Glutamatergic neuron (in vitro differentiated cells): ENCODE data around the gene JAKMIP2. TPM values are rescaled to one million over a fixed set of nuclear protein-coding genes. Genes with fewer than 3 reads are reported as not detected.

Source experiments
- DNase-seq: peaks from one replicate; pipeline ENCODE4 v3.0.0; 2022
- H3K27ac Mint-ChIP-seq: one replicate; pipeline ENCODE4 v1.8.0; 2020; ENCODE audit warnings: mild to moderate bottlenecking, mixed read lengths, inconsistent platforms; ENCODE audit not compliant: unreplicated experiment
- H3K27me3 Mint-ChIP-seq: one replicate; pipeline ENCODE4 v1.8.0; 2020; ENCODE audit warnings: mild to moderate bottlenecking, moderate library complexity, mixed read lengths, inconsistent platforms; ENCODE audit not compliant: unreplicated experiment
- H3K36me3 Mint-ChIP-seq: one replicate; pipeline ENCODE4 v1.8.0; 2020; ENCODE audit warnings: mild to moderate bottlenecking, mixed read lengths, inconsistent platforms; ENCODE audit not compliant: unreplicated experiment
- H3K4me1 Mint-ChIP-seq: one replicate; pipeline ENCODE4 v1.8.0; 2020; ENCODE audit warnings: mild to moderate bottlenecking, low read depth, mixed read lengths, inconsistent platforms; ENCODE audit not compliant: unreplicated experiment
- H3K4me3 Mint-ChIP-seq: one replicate; pipeline ENCODE4 v1.8.0; 2020; ENCODE audit warnings: mild to moderate bottlenecking, mixed read lengths, inconsistent platforms; ENCODE audit not compliant: unreplicated experiment
- H3K9me3 Mint-ChIP-seq: one replicate; pipeline ENCODE4 v1.8.0; 2020; ENCODE audit warnings: mild to moderate bottlenecking, moderate library complexity, mixed read lengths, inconsistent platforms; ENCODE audit not compliant: unreplicated experiment
- total RNA-seq: library from RNA; stranded (reverse); fragmentation: NEBNext Ultra II Directional; extraction: Animal tissue kit (Norgen Biotek cat#: 25700); gene quantifications from one replicate; pipeline ENCODE4 v1.2.1, GENCODE V29; 2021; ENCODE audit not compliant: unreplicated experiment
- TF ChIP-seq, protein P1 (sequence below): fragments of 200-600 bp; sonication (generic); IDR thresholded peaks from one replicate; pipeline ENCODE4 v1.5.0; 2021; ENCODE audit not compliant: partially characterized antibody, unreplicated experiment

JAKMIP2 gene
- total RNA-seq, 1 donor from 2014 or later: 88.2 TPM

DNA sequence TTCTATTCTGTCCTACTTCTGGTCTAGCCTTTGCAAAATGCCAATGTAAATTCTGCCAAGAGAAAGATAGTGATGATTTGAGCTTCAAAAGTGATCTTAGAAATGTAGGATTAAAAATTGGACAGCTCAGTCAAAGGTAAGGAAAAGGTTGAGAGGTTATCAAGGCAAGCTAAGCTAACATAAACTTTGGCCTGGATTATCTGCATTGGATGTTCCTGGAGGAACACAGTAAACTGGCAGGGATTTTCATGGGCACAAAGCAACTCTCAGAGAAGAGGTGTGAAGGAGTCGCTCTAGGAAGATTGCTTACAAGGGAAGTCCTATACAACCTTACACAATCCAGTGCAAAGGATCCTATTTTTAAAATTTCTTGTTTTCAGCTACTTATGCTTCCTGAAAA lies 115.2 kb downstream of the JAKMIP2 start:
- no peak for DNase-seq
- H3K9me3 Mint-ChIP-seq: peaks cover 2% of the 10 kb centered on the region
- no peak overlapping the region for H3K27ac Mint-ChIP-seq
- H3K27me3 Mint-ChIP-seq: no peaks in the 10 kb centered on the region
- peaks cover 3% of the 10 kb centered on the region for H3K4me1 Mint-ChIP-seq
- H3K36me3 Mint-ChIP-seq: peaks cover 29% of the 10 kb centered on the region
- no peak overlapping the region for H3K4me3 Mint-ChIP-seq
- TF ChIP-seq, protein P1, sequence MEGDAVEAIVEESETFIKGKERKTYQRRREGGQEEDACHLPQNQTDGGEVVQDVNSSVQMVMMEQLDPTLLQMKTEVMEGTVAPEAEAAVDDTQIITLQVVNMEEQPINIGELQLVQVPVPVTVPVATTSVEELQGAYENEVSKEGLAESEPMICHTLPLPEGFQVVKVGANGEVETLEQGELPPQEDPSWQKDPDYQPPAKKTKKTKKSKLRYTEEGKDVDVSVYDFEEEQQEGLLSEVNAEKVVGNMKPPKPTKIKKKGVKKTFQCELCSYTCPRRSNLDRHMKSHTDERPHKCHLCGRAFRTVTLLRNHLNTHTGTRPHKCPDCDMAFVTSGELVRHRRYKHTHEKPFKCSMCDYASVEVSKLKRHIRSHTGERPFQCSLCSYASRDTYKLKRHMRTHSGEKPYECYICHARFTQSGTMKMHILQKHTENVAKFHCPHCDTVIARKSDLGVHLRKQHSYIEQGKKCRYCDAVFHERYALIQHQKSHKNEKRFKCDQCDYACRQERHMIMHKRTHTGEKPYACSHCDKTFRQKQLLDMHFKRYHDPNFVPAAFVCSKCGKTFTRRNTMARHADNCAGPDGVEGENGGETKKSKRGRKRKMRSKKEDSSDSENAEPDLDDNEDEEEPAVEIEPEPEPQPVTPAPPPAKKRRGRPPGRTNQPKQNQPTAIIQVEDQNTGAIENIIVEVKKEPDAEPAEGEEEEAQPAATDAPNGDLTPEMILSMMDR: no peak

DNA sequence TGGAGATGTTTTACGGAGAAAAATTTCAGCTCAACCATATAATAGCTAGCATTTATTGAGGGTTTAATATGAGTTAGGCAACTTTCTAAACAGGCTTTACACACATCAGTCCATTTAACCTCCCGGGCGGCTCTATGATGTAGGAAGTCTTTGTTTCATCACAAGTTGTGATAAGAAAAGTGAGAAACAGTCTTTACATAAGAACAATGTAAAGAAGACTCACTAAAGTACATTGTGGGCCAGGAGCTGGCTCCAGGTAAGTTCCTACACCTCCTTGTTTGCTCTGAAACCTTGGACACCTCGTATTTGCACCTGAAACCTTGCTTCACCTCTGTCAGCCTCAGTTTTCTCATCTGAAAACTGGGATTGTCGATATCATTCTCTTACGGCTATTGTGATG lies 116.1 kb downstream of the JAKMIP2 start:
- peaks cover 4% of the 10 kb centered on the region for H3K9me3 Mint-ChIP-seq
- no peak overlapping the region for H3K4me3 Mint-ChIP-seq
- H3K4me1 Mint-ChIP-seq: peaks cover 3% of the 10 kb centered on the region
- no peaks in the 10 kb centered on the region for H3K27me3 Mint-ChIP-seq
- TF ChIP-seq, protein P1: no peak
- DNase-seq: no peak
- no peak overlapping the region for H3K27ac Mint-ChIP-seq
- H3K36me3 Mint-ChIP-seq: peaks cover 36% of the 10 kb centered on the region

DNA sequence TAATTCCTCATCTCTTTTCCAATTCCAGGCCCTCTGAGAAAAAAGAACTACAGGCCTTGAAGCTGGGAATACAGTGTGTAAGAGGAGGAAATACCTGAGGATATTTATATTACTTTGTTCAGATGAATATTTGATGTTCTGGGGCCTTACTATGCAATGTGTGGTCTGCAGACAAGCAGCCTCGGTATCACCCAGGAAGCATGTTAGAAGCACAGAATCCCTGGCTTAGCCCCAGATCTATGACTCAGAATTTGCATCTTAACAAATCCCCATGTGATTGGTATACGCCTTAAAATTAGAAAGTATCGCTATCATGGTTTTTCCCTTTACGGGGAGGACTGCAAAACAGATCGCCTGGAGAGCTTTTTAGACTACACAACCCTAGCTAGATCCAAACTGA lies 121.0 kb downstream of the JAKMIP2 start:
- H3K27ac Mint-ChIP-seq: no peak overlapping the region
- TF ChIP-seq, protein P1: no peak
- peaks cover 3% of the 10 kb centered on the region for H3K27me3 Mint-ChIP-seq
- peaks cover 54% of the 10 kb centered on the region for H3K36me3 Mint-ChIP-seq
- H3K4me1 Mint-ChIP-seq: no peaks in the 10 kb centered on the region
- peaks cover 9% of the 10 kb centered on the region for H3K9me3 Mint-ChIP-seq
- no peak overlapping the region for H3K4me3 Mint-ChIP-seq
- no peak for DNase-seq

DNA sequence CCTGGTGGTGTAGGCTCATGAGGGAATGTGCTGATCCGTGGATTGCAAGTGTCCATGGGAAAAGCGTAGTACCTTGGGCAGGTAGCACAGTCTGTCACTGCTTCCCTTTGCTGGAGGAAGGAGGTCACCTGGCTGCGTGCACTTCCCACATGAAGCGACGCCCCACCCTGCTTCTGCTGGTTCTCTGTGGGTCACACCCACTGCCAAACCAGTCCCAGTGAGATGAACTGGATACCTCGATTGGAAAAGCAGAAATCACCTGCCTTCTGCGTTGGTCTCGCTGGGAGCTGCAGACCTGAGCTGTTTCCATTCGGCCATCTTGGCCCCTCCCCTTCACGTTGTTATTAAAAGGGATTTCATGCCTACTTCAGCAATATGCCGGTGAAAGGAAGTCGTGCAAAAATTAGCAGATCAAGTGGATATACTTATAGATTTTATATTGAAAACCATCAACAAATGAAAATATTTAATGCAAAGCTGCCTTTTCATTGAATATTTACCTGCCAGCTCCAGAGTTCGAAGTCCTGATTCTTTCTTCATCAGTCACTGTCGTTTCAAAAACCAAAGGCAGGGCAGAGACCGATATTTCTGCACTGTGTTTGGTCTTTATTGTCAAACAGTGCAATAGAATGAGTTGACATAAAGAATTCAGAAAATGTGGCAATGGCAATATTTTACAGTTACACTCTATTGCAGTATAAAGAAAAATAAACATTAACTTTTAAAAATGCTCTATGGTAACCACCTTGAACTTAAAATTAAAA lies 123.2 kb downstream of the JAKMIP2 start:
- no peak overlapping the region for H3K27ac Mint-ChIP-seq
- peaks cover 61% of the 10 kb centered on the region for H3K36me3 Mint-ChIP-seq
- peaks cover 19% of the 10 kb centered on the region for H3K9me3 Mint-ChIP-seq
- TF ChIP-seq, protein P1: no peak
- peaks cover 3% of the 10 kb centered on the region for H3K27me3 Mint-ChIP-seq
- H3K4me3 Mint-ChIP-seq: no peak overlapping the region
- H3K4me1 Mint-ChIP-seq: no peaks in the 10 kb centered on the region
- DNase-seq: no peak

DNA sequence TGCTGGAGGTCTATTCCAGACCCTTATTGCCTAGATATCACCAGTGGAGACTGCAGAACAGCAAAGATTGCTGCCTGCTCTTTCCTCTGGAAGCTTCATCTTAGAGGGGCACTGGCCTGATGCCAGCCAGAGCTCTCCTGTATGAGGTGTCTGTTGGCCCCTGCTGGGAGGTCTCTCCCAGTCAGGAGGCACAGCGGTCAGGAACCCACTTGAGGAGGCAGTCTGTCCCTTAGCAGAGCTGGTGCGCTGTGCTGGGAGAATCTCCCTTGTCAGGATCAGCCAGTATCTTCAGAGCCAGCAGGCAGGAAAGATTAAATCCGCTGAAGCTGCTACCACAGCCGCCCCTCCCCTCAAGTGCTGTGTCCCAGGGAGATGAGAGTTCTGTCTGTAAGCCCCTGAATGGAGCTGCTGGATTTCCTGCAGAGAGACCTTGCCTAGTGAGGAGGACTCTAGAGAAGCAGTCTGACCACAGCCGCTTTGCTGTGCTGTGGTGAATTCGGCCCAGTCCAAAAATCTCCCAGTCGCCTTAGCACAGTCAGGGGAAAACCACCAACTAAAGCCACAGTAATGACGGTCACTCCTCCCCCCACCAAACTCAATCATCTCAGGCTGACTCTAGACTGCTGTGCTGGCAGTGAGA lies 124.1 kb downstream of the JAKMIP2 start:
- TF ChIP-seq, protein P1: no peak
- peaks cover 3% of the 10 kb centered on the region for H3K27me3 Mint-ChIP-seq
- peaks cover 18% of the 10 kb centered on the region for H3K9me3 Mint-ChIP-seq
- H3K4me1 Mint-ChIP-seq: no peaks in the 10 kb centered on the region
- H3K36me3 Mint-ChIP-seq: peaks cover 52% of the 10 kb centered on the region
- no peak overlapping the region for H3K4me3 Mint-ChIP-seq
- no peak overlapping the region for H3K27ac Mint-ChIP-seq
- no peak for DNase-seq
